ENCODE data around the gene TRPM7. TPM values are rescaled to one million over a fixed set of nuclear protein-coding genes. Genes with fewer than 3 reads are reported as not detected.

The TRPM7 gene
- total RNA-seq, 3 donors from 2014 or later (not counting 1 experiment from before 2014, with no cell fraction given), result 41.8 to 54.4 (median 50.9) TPM

DNA sequence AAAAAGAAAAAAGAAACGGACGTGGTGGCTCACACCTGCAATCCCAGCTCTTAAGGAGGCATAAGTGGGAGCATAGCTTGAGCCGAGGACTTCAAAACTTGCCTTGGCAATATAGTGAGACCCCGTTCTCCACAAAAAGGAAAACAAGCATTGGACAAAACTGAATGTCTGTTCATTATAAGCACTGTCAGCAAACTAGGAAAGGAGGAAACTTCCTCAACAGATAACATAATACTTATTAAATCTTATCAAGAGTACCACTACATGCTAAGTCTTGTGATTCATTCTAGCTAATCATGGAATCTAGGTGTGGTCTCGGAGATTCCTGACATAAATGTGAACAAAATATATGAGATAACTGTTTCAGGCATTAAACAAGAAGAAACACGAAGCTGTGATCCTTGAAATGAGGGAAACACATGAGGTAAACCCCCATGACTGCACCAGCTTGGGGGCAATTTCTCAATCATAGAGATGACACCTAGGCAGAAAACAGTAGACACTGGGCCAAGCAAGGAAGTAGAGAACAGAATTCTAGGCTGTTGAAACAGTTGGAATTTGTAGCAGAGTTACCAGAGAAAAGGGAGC is 33.3 kb downstream of the TRPM7 start:
- Histone ChIP-seq H3K27ac (ENCODE audit: low read length) (no peak overlapping the region), H3K4me1 (ENCODE audit: control insufficient read depth, insufficient read depth, low read length) (no peaks in the 10 kb centered on the region), H3K27me3 (ENCODE audit: control insufficient read depth, insufficient read depth, low read length) (no peaks in the 10 kb centered on the region), H3K4me3 (ENCODE audit: low read length) (no peak overlapping the region), H3K36me3 (ENCODE audit: control insufficient read depth, insufficient read depth, low read length) (peaks cover 49% of the 10 kb centered on the region), H3K9me3 (ENCODE audit: control insufficient read depth, insufficient read depth, low read length) (no peaks in the 10 kb centered on the region)
- H3K36me3 Mint-ChIP-seq, result peaks cover 7% of the 10 kb centered on the region
- ATAC-seq, result no peak
- H3K9me3 Mint-ChIP-seq, result no peaks in the 10 kb centered on the region
- no peaks in the 10 kb centered on the region for H3K27me3 Mint-ChIP-seq (ENCODE audit: low read depth in 2 of 2)
- TF ChIP-seq, protein P1, sequence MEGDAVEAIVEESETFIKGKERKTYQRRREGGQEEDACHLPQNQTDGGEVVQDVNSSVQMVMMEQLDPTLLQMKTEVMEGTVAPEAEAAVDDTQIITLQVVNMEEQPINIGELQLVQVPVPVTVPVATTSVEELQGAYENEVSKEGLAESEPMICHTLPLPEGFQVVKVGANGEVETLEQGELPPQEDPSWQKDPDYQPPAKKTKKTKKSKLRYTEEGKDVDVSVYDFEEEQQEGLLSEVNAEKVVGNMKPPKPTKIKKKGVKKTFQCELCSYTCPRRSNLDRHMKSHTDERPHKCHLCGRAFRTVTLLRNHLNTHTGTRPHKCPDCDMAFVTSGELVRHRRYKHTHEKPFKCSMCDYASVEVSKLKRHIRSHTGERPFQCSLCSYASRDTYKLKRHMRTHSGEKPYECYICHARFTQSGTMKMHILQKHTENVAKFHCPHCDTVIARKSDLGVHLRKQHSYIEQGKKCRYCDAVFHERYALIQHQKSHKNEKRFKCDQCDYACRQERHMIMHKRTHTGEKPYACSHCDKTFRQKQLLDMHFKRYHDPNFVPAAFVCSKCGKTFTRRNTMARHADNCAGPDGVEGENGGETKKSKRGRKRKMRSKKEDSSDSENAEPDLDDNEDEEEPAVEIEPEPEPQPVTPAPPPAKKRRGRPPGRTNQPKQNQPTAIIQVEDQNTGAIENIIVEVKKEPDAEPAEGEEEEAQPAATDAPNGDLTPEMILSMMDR (IDR thresholded peaks at IDR 0.05), result no peak
- intact Hi-C loops (cut with micrococcal nuclease), result no loop called here
- no peak for DNase-seq
- H3K4me1 Mint-ChIP-seq, result peaks cover 6% of the 10 kb centered on the region in 2 donors
- whole genome bisulfite sequencing (ENCODE audit: insufficient coverage), result 95% methylated on average over 6 of the region's 6 CpGs
- peak overlapping the region; percentile 9 to 54 for H3K27ac Mint-ChIP-seq
- H3K4me3 Mint-ChIP-seq, result no peak overlapping the region

DNA sequence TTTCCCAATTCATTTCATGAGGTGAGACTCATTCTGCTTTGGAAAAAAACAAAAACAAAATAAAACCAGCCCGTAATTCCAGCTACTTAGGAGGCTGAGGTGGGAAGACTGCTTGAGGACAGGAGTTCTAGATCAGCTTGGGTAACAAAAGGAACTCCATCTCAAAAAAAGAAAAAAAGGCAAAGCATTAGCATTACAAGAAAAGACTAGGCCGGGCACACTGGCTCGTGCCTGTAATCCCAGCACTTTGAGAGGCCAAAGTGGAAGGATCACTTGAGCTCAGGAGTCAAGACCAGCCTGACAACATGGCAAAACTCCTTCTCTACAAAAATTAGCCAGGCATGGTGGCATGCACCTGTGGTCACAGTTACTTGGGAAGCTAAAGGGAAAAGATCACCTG is 33.9 kb downstream of the TRPM7 start:
- H3K27me3 Mint-ChIP-seq (ENCODE audit: low read depth in 2 of 2), result no peaks in the 10 kb centered on the region
- H3K9me3 ChIP-seq (ENCODE audit: control insufficient read depth, insufficient read depth, low read length), result no peaks in the 10 kb centered on the region
- H3K36me3 Mint-ChIP-seq, result peaks cover 7% of the 10 kb centered on the region
- H3K4me3 ChIP-seq (ENCODE audit: low read length), result no peak overlapping the region
- no peaks in the 10 kb centered on the region for H3K27me3 ChIP-seq (ENCODE audit: control insufficient read depth, insufficient read depth, low read length)
- DNase-seq, result no peak
- H3K4me3 Mint-ChIP-seq, result no peak overlapping the region
- peaks cover 54% of the 10 kb centered on the region for H3K36me3 ChIP-seq (ENCODE audit: control insufficient read depth, insufficient read depth, low read length)
- H3K27ac Mint-ChIP-seq, result peak overlapping the region; percentile 9 to 54
- intact Hi-C loops (cut with micrococcal nuclease), result no loop called here
- TF ChIP-seq, protein P1 (IDR thresholded peaks at IDR 0.05), result no peak
- H3K4me1 Mint-ChIP-seq, result peaks cover 6% of the 10 kb centered on the region in 2 donors
- no peak for ATAC-seq
- H3K9me3 Mint-ChIP-seq, result no peaks in the 10 kb centered on the region
- H3K27ac ChIP-seq (ENCODE audit: low read length), result no peak overlapping the region
- no peaks in the 10 kb centered on the region for H3K4me1 ChIP-seq (ENCODE audit: control insufficient read depth, insufficient read depth, low read length)
- 89% methylated on average over 3 of the region's 3 CpGs for WGBS (ENCODE audit: insufficient coverage)

DNA sequence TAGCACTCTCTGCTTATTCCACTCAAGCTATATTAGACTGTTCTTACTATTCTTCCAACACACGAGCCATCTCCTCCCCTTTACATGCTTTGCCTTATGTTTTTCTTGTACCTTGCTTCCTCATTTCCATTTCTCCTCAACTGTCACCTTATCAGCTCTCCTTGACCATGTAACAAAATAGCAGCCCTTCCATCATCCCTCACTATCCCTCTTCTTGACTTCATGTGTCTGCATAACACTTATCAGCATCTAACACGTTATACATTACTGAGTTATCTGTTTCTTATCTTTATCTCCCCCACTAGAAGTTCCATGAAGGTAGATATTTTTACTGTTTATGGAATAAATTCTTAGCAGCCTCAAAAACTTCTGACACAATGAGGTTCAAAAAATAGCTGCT is 45.3 kb downstream of the TRPM7 start:
- no peak overlapping the region for H3K4me3 ChIP-seq (ENCODE audit: low read length)
- Mint-ChIP-seq H3K4me1 (peaks cover 0 to 12% of the 10 kb centered on the region in 2 donors), H3K9me3 (no peaks in the 10 kb centered on the region), H3K4me3 (no peak overlapping the region), H3K27ac (peak overlapping the region in 1 of 2 donors; percentile 1), H3K36me3 (no peaks in the 10 kb centered on the region), H3K27me3 (ENCODE audit: low read depth in 2 of 2) (no peaks in the 10 kb centered on the region)
- DNase-seq (no peak), ATAC-seq (no peak)
- no peaks in the 10 kb centered on the region for H3K9me3 ChIP-seq (ENCODE audit: control insufficient read depth, insufficient read depth, low read length)
- H3K4me1 ChIP-seq (ENCODE audit: control insufficient read depth, insufficient read depth, low read length), result no peaks in the 10 kb centered on the region
- H3K36me3 ChIP-seq (ENCODE audit: control insufficient read depth, insufficient read depth, low read length), result peaks cover 38% of the 10 kb centered on the region
- TF ChIP-seq, protein P1 (IDR thresholded peaks at IDR 0.05), result no peak
- 90% methylated on average over 1 of the region's 2 CpGs for WGBS (ENCODE audit: insufficient coverage)
- no peaks in the 10 kb centered on the region for H3K27me3 ChIP-seq (ENCODE audit: control insufficient read depth, insufficient read depth, low read length)
- intact Hi-C loops (cut with micrococcal nuclease), result no loop called here
- no peak overlapping the region for H3K27ac ChIP-seq (ENCODE audit: low read length)

DNA sequence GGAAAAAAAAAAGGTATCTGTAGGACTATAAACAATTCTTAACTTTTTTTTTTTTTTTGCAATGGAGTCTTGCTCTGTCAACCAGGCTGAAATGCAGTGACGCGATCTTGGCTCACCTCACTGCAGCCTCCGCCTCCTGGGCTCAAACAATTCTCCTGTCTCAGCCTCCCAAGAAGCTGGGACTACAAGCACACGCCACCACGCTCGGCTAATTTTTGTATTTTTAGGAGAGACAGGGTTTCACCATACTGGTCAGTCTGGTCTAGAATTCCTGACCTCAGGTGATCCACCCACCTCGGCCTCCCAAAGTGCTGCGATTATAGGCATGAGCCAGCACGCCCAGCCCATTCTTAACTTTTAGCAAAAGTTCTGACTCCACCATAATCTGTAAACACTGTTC is 50.5 kb downstream of the TRPM7 start:
- DNase-seq, result no peak
- no peaks in the 10 kb centered on the region for H3K27me3 ChIP-seq (ENCODE audit: control insufficient read depth, insufficient read depth, low read length)
- peaks cover 59% of the 10 kb centered on the region for H3K36me3 ChIP-seq (ENCODE audit: control insufficient read depth, insufficient read depth, low read length)
- Mint-ChIP-seq H3K4me3 (no peak overlapping the region), H3K27me3 (ENCODE audit: low read depth in 2 of 2) (no peaks in the 10 kb centered on the region), H3K36me3 (peaks cover 14% of the 10 kb centered on the region), H3K9me3 (no peaks in the 10 kb centered on the region), H3K4me1 (no peaks in the 10 kb centered on the region), H3K27ac (no peak overlapping the region)
- H3K4me3 ChIP-seq (ENCODE audit: low read length), result no peak overlapping the region
- no peaks in the 10 kb centered on the region for H3K4me1 ChIP-seq (ENCODE audit: control insufficient read depth, insufficient read depth, low read length)
- H3K9me3 ChIP-seq (ENCODE audit: control insufficient read depth, insufficient read depth, low read length), result no peaks in the 10 kb centered on the region
- H3K27ac ChIP-seq (ENCODE audit: low read length), result no peak overlapping the region
- TF ChIP-seq, protein P1 (IDR thresholded peaks at IDR 0.05), result no peak
- no peak for ATAC-seq
- intact Hi-C loops (cut with micrococcal nuclease), result no loop called here
- 96% methylated on average over 9 of the region's 9 CpGs for WGBS (ENCODE audit: insufficient coverage)
